ENCODE data around the gene CLN6. TPM values are rescaled to one million over a fixed set of nuclear protein-coding genes. Genes with fewer than 3 reads are reported as not detected.

CLN6 gene
- total RNA-seq, 2 donors from 2014 or later = 31.6 to 40.7 TPM

GRCh38 chr15:68197170-68197492, 32.4 kb downstream of the CLN6 start:
- peak overlapping the region; percentile 4 for H3K27ac Mint-ChIP-seq
- H3K9me3 Mint-ChIP-seq = no peaks in the 10 kb centered on the region
- no peaks in the 10 kb centered on the region for H3K4me1 Mint-ChIP-seq (ENCODE audit: low read depth)
- no peak for ATAC-seq (replicated peaks in 1 of 2)
- no peak for DNase-seq
- no peak overlapping the region for H3K4me3 Mint-ChIP-seq
- H3K36me3 Mint-ChIP-seq (ENCODE audit: insufficient read depth in 2 of 2) = peaks cover 5 to 11% of the 10 kb centered on the region in 2 donors
- no peaks in the 10 kb centered on the region for H3K27me3 Mint-ChIP-seq (ENCODE audit: low read depth)

- ATAC-seq (replicated peaks in 1 of 2) = no peak
- peaks cover 5 to 15% of the 10 kb centered on the region in 2 donors for H3K36me3 Mint-ChIP-seq (ENCODE audit: insufficient read depth in 2 of 2)
- H3K4me1 Mint-ChIP-seq (ENCODE audit: low read depth) = no peaks in the 10 kb centered on the region
- no peaks in the 10 kb centered on the region for H3K27me3 Mint-ChIP-seq (ENCODE audit: low read depth)
- H3K4me3 Mint-ChIP-seq = no peak overlapping the region
- no peaks in the 10 kb centered on the region for H3K9me3 Mint-ChIP-seq
- DNase-seq = no peak
- H3K27ac Mint-ChIP-seq = no peak overlapping the region
Observed at GRCh38 chr15:68196445-68197169, 32.9 kb downstream of the CLN6 start.

- no peaks in the 10 kb centered on the region for H3K4me1 Mint-ChIP-seq (ENCODE audit: low read depth)
- peak overlapping the region; percentile 41 for H3K27ac Mint-ChIP-seq
- no peaks in the 10 kb centered on the region for H3K27me3 Mint-ChIP-seq (ENCODE audit: low read depth)
- peaks cover 5 to 15% of the 10 kb centered on the region in 2 donors for H3K36me3 Mint-ChIP-seq (ENCODE audit: insufficient read depth in 2 of 2)
- no peaks in the 10 kb centered on the region for H3K9me3 Mint-ChIP-seq
- ATAC-seq (replicated peaks in 1 of 2) = no peak
- DNase-seq = no peak
- H3K4me3 Mint-ChIP-seq = no peak overlapping the region
Observed at GRCh38 chr15:68195336-68196112, 34.0 kb downstream of the CLN6 start.

- H3K4me1 Mint-ChIP-seq (ENCODE audit: low read depth) = peaks cover 10% of the 10 kb centered on the region
- no peaks in the 10 kb centered on the region for H3K9me3 Mint-ChIP-seq
- DNase-seq = no peak
- no peak for ATAC-seq (replicated peaks in 1 of 2)
- H3K27ac Mint-ChIP-seq = peak overlapping the region; percentile 10
- H3K4me3 Mint-ChIP-seq = no peak overlapping the region
- no peaks in the 10 kb centered on the region for H3K27me3 Mint-ChIP-seq (ENCODE audit: low read depth)
- H3K36me3 Mint-ChIP-seq (ENCODE audit: insufficient read depth in 2 of 2) = peaks cover 9 to 18% of the 10 kb centered on the region in 2 donors
Observed at GRCh38 chr15:68192804-68193486, 36.6 kb downstream of the CLN6 start.

- ATAC-seq (replicated peaks in 1 of 2) = no peak
- Mint-ChIP-seq H3K27ac (no peak overlapping the region), H3K9me3 (no peaks in the 10 kb centered on the region), H3K4me1 (ENCODE audit: low read depth) (peaks cover 14% of the 10 kb centered on the region), H3K36me3 (ENCODE audit: insufficient read depth in 2 of 2) (peaks cover 12 to 24% of the 10 kb centered on the region in 2 donors), H3K27me3 (ENCODE audit: low read depth) (no peaks in the 10 kb centered on the region), H3K4me3 (no peak overlapping the region)
- DNase-seq = no peak
Observed at GRCh38 chr15:68192117-68192516, 37.4 kb downstream of the CLN6 start.

GRCh38 chr15:68191555-68191954, 38.0 kb downstream of the CLN6 start:
- ATAC-seq (replicated peaks in 1 of 2) (no peak), DNase-seq (no peak)
- Mint-ChIP-seq H3K4me3 (no peak overlapping the region), H3K27ac (no peak overlapping the region), H3K27me3 (ENCODE audit: low read depth) (no peaks in the 10 kb centered on the region), H3K9me3 (no peaks in the 10 kb centered on the region), H3K36me3 (ENCODE audit: insufficient read depth in 2 of 2) (peaks cover 12 to 24% of the 10 kb centered on the region in 2 donors), H3K4me1 (ENCODE audit: low read depth) (peaks cover 14% of the 10 kb centered on the region)

- Mint-ChIP-seq H3K36me3 (ENCODE audit: insufficient read depth in 2 of 2) (peaks cover 11 to 25% of the 10 kb centered on the region in 2 donors), H3K4me3 (no peak overlapping the region)
Observed at GRCh38 chr15:68190048-68190447, 39.5 kb downstream of the CLN6 start.

GRCh38 chr15:68188647-68189046, 40.9 kb downstream of the CLN6 start:
- Mint-ChIP-seq H3K27me3 (ENCODE audit: low read depth) (no peaks in the 10 kb centered on the region), H3K36me3 (ENCODE audit: insufficient read depth in 2 of 2) (peaks cover 14 to 27% of the 10 kb centered on the region in 2 donors), H3K9me3 (no peaks in the 10 kb centered on the region), H3K4me3 (no peak overlapping the region), H3K4me1 (ENCODE audit: low read depth) (peaks cover 14% of the 10 kb centered on the region), H3K27ac (peak overlapping the region; percentile 17)
- no peak for ATAC-seq (replicated peaks in 1 of 2)
- no peak for DNase-seq

More at GRCh38 chr15:68190048-68190447, 39.5 kb downstream of the CLN6 start:
- Mint-ChIP-seq H3K4me1 (ENCODE audit: low read depth) (peaks cover 14% of the 10 kb centered on the region), H3K9me3 (no peaks in the 10 kb centered on the region), H3K27me3 (ENCODE audit: low read depth) (no peaks in the 10 kb centered on the region), H3K27ac (peak overlapping the region; percentile 32)
- no peak for DNase-seq
- ATAC-seq (replicated peaks in 1 of 2) = no peak

- Mint-ChIP-seq H3K4me3 (no peak overlapping the region), H3K4me1 (ENCODE audit: low read depth) (peaks cover 14% of the 10 kb centered on the region), H3K27ac (peak overlapping the region; percentile 21), H3K27me3 (ENCODE audit: low read depth) (no peaks in the 10 kb centered on the region), H3K36me3 (ENCODE audit: insufficient read depth in 2 of 2) (peaks cover 14 to 24% of the 10 kb centered on the region in 2 donors), H3K9me3 (no peaks in the 10 kb centered on the region)
- ATAC-seq (replicated peaks in 1 of 2) (no peak), DNase-seq (no peak)
Observed at GRCh38 chr15:68187559-68187958, 42.0 kb downstream of the CLN6 start.

GRCh38 chr15:68186671-68187397, 42.7 kb downstream of the CLN6 start:
- DNase-seq (no peak), ATAC-seq (replicated peaks in 1 of 2) (peak in 1 of 2 donors; percentile 29)
- peaks cover 14% of the 10 kb centered on the region for H3K4me1 Mint-ChIP-seq (ENCODE audit: low read depth)
- no peaks in the 10 kb centered on the region for H3K27me3 Mint-ChIP-seq (ENCODE audit: low read depth)
- no peak overlapping the region for H3K4me3 Mint-ChIP-seq
- H3K36me3 Mint-ChIP-seq (ENCODE audit: insufficient read depth in 2 of 2) = peaks cover 15 to 22% of the 10 kb centered on the region in 2 donors
- peak overlapping the region; percentile 21 for H3K27ac Mint-ChIP-seq
- no peaks in the 10 kb centered on the region for H3K9me3 Mint-ChIP-seq

- Mint-ChIP-seq H3K27ac (peak overlapping the region; percentile 78), H3K9me3 (no peaks in the 10 kb centered on the region), H3K4me1 (ENCODE audit: low read depth) (peaks cover 14% of the 10 kb centered on the region), H3K36me3 (ENCODE audit: insufficient read depth in 2 of 2) (peaks cover 15 to 26% of the 10 kb centered on the region in 2 donors), H3K4me3 (no peak overlapping the region), H3K27me3 (ENCODE audit: low read depth) (no peaks in the 10 kb centered on the region)
- no peak for DNase-seq
- ATAC-seq (replicated peaks in 1 of 2) = no peak
Observed at GRCh38 chr15:68184616-68185480, 44.7 kb downstream of the CLN6 start.
